ENCODE measurements around the gene MKRN2OS.
"Not testable (repeated sequence)": the region's sequence is repeated elsewhere in the genome, so short reads cannot be mapped to it uniquely, and the experiment has no call there.

MKRN2OS gene

GRCh38 chr3:12549971-12550760 lies 4.9 kb upstream of the MKRN2OS start:
- no peak overlapping the region for H3K4me3 ChIP-seq (ENCODE audit: severe bottlenecking)
- H3K9me3 ChIP-seq (ENCODE audit: severe bottlenecking), result no peaks in the 10 kb centered on the region
- peaks cover 5% of the 10 kb centered on the region for H3K4me1 ChIP-seq (ENCODE audit: insufficient read depth, poor library complexity, severe bottlenecking)
- H3K27ac ChIP-seq (ENCODE audit: poor library complexity, severe bottlenecking), result no peak overlapping the region
- TF ChIP-seq CTCF (IDR thresholded peaks at IDR 0.05; ENCODE audit: poor library complexity, severe bottlenecking), result no peak
- no peaks in the 10 kb centered on the region for H3K27me3 ChIP-seq (ENCODE audit: insufficient read depth, poor library complexity, severe bottlenecking)
- H3K36me3 ChIP-seq (ENCODE audit: low read depth), result no peaks in the 10 kb centered on the region
- ATAC-seq (ENCODE audit: low read depth), result no peak
- DNase-seq (ENCODE audit: low spot score), result no peak

- no peak for TF ChIP-seq CTCF (IDR thresholded peaks at IDR 0.05; ENCODE audit: poor library complexity, severe bottlenecking)
- DNase-seq (ENCODE audit: low spot score) (no peak), ATAC-seq (ENCODE audit: low read depth) (no peak)
- peak overlapping the region; percentile 12 for H3K27ac ChIP-seq (ENCODE audit: poor library complexity, severe bottlenecking)
- H3K36me3 ChIP-seq (ENCODE audit: low read depth), result 0 out of 2 replicates have a peak, but pooled peaks cover 2% of the 10 kb centered on the region
- peak overlapping the region; percentile 25 for H3K4me3 ChIP-seq (ENCODE audit: severe bottlenecking)
- no peaks in the 10 kb centered on the region for H3K4me1 ChIP-seq (ENCODE audit: insufficient read depth, poor library complexity, severe bottlenecking)
- H3K27me3 ChIP-seq (ENCODE audit: insufficient read depth, poor library complexity, severe bottlenecking), result no peaks in the 10 kb centered on the region
- no peaks in the 10 kb centered on the region for H3K9me3 ChIP-seq (ENCODE audit: severe bottlenecking)
These were observed 437 bp downstream of the MKRN2OS start for GRCh38 chr3:12544652-12545472.

DNA sequence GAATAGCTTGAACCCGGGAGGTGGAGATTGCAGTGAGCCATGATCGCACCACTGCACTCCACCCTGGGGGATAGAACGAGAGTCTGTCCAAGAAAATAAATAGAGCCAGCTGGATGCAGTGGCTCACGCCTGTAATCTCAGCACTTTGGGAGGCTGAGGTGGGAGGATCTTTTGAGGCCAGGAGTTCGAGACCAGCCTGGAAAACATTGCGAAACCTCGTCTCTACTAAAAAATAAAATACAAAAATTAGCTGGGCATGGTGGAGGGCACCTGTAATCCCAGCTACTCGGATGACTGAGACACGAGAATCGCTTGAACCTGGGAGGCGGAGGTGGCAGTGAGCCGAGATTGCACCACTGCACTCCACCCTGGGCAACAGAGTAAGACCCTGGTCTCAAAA lies 1.8 kb downstream of the MKRN2OS start:
- not testable (repeated sequence) for H3K4me3 ChIP-seq (ENCODE audit: severe bottlenecking); DNase-seq (ENCODE audit: low spot score); H3K36me3 ChIP-seq (ENCODE audit: low read depth); H3K27me3 ChIP-seq (ENCODE audit: insufficient read depth, poor library complexity, severe bottlenecking); H3K9me3 ChIP-seq (ENCODE audit: severe bottlenecking); ATAC-seq (ENCODE audit: low read depth); H3K27ac ChIP-seq (ENCODE audit: poor library complexity, severe bottlenecking); H3K4me1 ChIP-seq (ENCODE audit: insufficient read depth, poor library complexity, severe bottlenecking)

- no peak for DNase-seq (ENCODE audit: low spot score)
- H3K36me3 ChIP-seq (ENCODE audit: low read depth), result 0 out of 2 replicates have a peak, but pooled peaks cover 6% of the 10 kb centered on the region
These were observed 3.7 kb downstream of the MKRN2OS start for GRCh38 chr3:12541625-12542024.

More at GRCh38 chr3:12541625-12542024, 3.7 kb downstream of the MKRN2OS start:
- Histone ChIP-seq H3K9me3 (ENCODE audit: severe bottlenecking) (no peaks in the 10 kb centered on the region), H3K4me3 (ENCODE audit: severe bottlenecking) (no peak overlapping the region), H3K27ac (ENCODE audit: poor library complexity, severe bottlenecking) (no peak overlapping the region), H3K4me1 (ENCODE audit: insufficient read depth, poor library complexity, severe bottlenecking) (no peaks in the 10 kb centered on the region), H3K27me3 (ENCODE audit: insufficient read depth, poor library complexity, severe bottlenecking) (no peaks in the 10 kb centered on the region)
- no peak for ATAC-seq (ENCODE audit: low read depth)
- peak; percentile 22 for TF ChIP-seq CTCF (IDR thresholded peaks at IDR 0.05; ENCODE audit: poor library complexity, severe bottlenecking)
